Smooth muscle cell of the coronary artery (primary cell): ENCODE measurements around the gene BBS10. TPM values are rescaled to one million over a fixed set of nuclear protein-coding genes. Genes with fewer than 3 reads are reported as not detected.

Experiments
- total RNA-seq: library from RNA; depleted of rRNA; stranded (reverse); fragments of >200 nt; gene quantifications from 2 replicates; pipeline ENCODE4 v1.2.3, GENCODE V29; 2014; ENCODE audit warnings: low replicate concordance

Gene BBS10
- 7.4 and 11.9 TPM in 2 replicates for total RNA-seq

GRCh38 chr12:76348079-76348901 lies at the start of gene BBS10:
BBS10 (minus strand) TSS chr12:76348415; CDS start chr12:76348358, 57 bp downstream.

Other genes with a start within 250 kb of the BBS10 start
- gene OSBPL8, start 211.4 kb upstream of the BBS10 start, total RNA-seq, result 53.7 and 227 TPM in 2 replicates